SU-DHL-6 (cell line): ENCODE results near the gene PAIP2.
"Not testable (repeated sequence)": the region's sequence is repeated elsewhere in the genome, so short reads cannot be mapped to it uniquely, and the experiment has no call there.

Experiments
- H2AFZ ChIP-seq: fragments of 200-600 bp; sonication (generic); 2 replicates; pipeline ENCODE4 v1.6.1; 2014; ENCODE audit warnings: low read depth, mild to moderate bottlenecking, moderate library complexity, mixed read lengths, antibody characterized with exemption, low read length; ENCODE audit not compliant: severe bottlenecking
- H3F3A ChIP-seq: fragments of 200-600 bp; shearing (Covaris generic); 2 replicates; pipeline ENCODE4 v1.6.0; 2016; ENCODE audit warnings: antibody characterized with exemption, mild to moderate bottlenecking; ENCODE audit not compliant: insufficient read depth
- H3K27ac ChIP-seq: fragments of 200-600 bp; sonication (generic); 2 replicates; pipeline ENCODE4 v1.5.1; 2016; ENCODE audit warnings: low read depth, mild to moderate bottlenecking, low read length, moderate library complexity, mixed read lengths
- H3K27me3 ChIP-seq: fragments of 200-600 bp; sonication (generic), shearing (Covaris generic); 2 replicates; pipeline ENCODE4 v1.6.0; 2014; ENCODE audit warnings: mild to moderate bottlenecking, low read length
- H3K36me3 ChIP-seq: fragments of 200-600 bp; sonication (generic); 2 replicates; pipeline ENCODE4 v1.6.1; 2014; ENCODE audit warnings: mild to moderate bottlenecking, low read length, mixed read lengths
- H3K4me2 ChIP-seq: fragments of 300-600, 200-600 bp; shearing (Covaris generic), sonication (generic); 2 replicates; pipeline ENCODE4 v1.6.0; 2014; ENCODE audit warnings: low read length, low read depth, mild to moderate bottlenecking; ENCODE audit not compliant: poor library complexity, severe bottlenecking
- H3K4me3 ChIP-seq: fragments of 200-600 bp; sonication (generic); 2 replicates; pipeline ENCODE4 v1.5.1; 2014; ENCODE audit warnings: antibody characterized with exemption, low read length, mild to moderate bottlenecking, mixed read lengths; ENCODE audit not compliant: insufficient read depth, poor library complexity, severe bottlenecking
- H3K79me2 ChIP-seq: fragments of 200-600 bp; sonication (generic); 2 replicates; pipeline ENCODE4 v1.6.1; 2014; ENCODE audit warnings: mild to moderate bottlenecking, low read length, moderate library complexity; ENCODE audit not compliant: insufficient read depth
- H3K9ac ChIP-seq: fragments of 200-600 bp; sonication (generic); 2 replicates; pipeline ENCODE4 v1.7.0; 2014; ENCODE audit warnings: mild to moderate bottlenecking, low read length
- H3K9me2 ChIP-seq: fragments of 200-600 bp; sonication (generic); replicated peaks from 2 replicates; pipeline ENCODE4 v1.6.1; 2014; ENCODE audit warnings: low read length; ENCODE audit not compliant: insufficient read depth
- H3K9me3 ChIP-seq: fragments of 200-600 bp; sonication (generic); 2 replicates; pipeline ENCODE4 v1.6.1; 2014; ENCODE audit warnings: low read length, mixed read lengths; ENCODE audit not compliant: insufficient read depth
- H4K20me1 ChIP-seq: fragments of 200-600 bp; sonication (generic); 2 replicates; pipeline ENCODE4 v1.6.1; 2014; ENCODE audit warnings: low read depth, mild to moderate bottlenecking, antibody characterized with exemption, low read length, moderate library complexity, mixed read lengths
- EZH2phosphoT487 ChIP-seq: fragments of 200-600 bp; sonication (generic), shearing (Covaris generic); conservative IDR thresholded peaks from 2 replicates; pipeline ENCODE4 v1.6.1; 2018; ENCODE audit warnings: mild to moderate bottlenecking, antibody characterized with exemption, low read length, moderate library complexity, mixed read lengths
- TF ChIP-seq, protein P1 (sequence below): fragments of 200-600 bp; sonication (generic); IDR thresholded peaks from one replicate; pipeline ENCODE4 v1.5.1; 2017; ENCODE audit warnings: antibody characterized with exemption, mild to moderate bottlenecking, low read length, moderate library complexity; ENCODE audit not compliant: insufficient read depth, poor library complexity, severe bottlenecking

The PAIP2 gene

GRCh38 chr5:139342423-139342723, 719 bp downstream of the PAIP2 start:
- H2AFZ ChIP-seq, result peak overlapping the region; percentile 33
- 0 out of 2 replicates have a peak, but pooled peaks cover 3% of the 10 kb centered on the region for H4K20me1 ChIP-seq
- TF ChIP-seq, protein P1, sequence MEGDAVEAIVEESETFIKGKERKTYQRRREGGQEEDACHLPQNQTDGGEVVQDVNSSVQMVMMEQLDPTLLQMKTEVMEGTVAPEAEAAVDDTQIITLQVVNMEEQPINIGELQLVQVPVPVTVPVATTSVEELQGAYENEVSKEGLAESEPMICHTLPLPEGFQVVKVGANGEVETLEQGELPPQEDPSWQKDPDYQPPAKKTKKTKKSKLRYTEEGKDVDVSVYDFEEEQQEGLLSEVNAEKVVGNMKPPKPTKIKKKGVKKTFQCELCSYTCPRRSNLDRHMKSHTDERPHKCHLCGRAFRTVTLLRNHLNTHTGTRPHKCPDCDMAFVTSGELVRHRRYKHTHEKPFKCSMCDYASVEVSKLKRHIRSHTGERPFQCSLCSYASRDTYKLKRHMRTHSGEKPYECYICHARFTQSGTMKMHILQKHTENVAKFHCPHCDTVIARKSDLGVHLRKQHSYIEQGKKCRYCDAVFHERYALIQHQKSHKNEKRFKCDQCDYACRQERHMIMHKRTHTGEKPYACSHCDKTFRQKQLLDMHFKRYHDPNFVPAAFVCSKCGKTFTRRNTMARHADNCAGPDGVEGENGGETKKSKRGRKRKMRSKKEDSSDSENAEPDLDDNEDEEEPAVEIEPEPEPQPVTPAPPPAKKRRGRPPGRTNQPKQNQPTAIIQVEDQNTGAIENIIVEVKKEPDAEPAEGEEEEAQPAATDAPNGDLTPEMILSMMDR, result no peak
- TF ChIP-seq EZH2phosphoT487, result no peak
- H3F3A ChIP-seq, result peaks cover 27% of the 10 kb centered on the region
- no peaks in the 10 kb centered on the region for H3K9me2 ChIP-seq
- H3K79me2 ChIP-seq, result peaks cover 51% of the 10 kb centered on the region
- H3K9ac ChIP-seq, result peak overlapping the region; percentile 68
- peak overlapping the region; percentile 82 for H3K4me3 ChIP-seq
- peak overlapping the region; percentile 86 for H3K27ac ChIP-seq
- no peaks in the 10 kb centered on the region for H3K27me3 ChIP-seq
- no peaks in the 10 kb centered on the region; the same call in 1 of the 2 replicates for H3K36me3 ChIP-seq
- H3K9me3 ChIP-seq, result no peaks in the 10 kb centered on the region
- H3K4me2 ChIP-seq, result peak overlapping the region; percentile 98

- no peaks in the 10 kb centered on the region for H3K27me3 ChIP-seq
- H3K4me3 ChIP-seq, result peak overlapping the region; percentile 82
- H3F3A ChIP-seq, result peaks cover 27% of the 10 kb centered on the region
- H3K36me3 ChIP-seq, result no peaks in the 10 kb centered on the region; the same call in 1 of the 2 replicates
- peaks cover 60% of the 10 kb centered on the region for H3K79me2 ChIP-seq
- H3K9me3 ChIP-seq, result no peaks in the 10 kb centered on the region
- H3K9ac ChIP-seq, result peak overlapping the region; percentile 68
- peak overlapping the region; percentile 86; the same call in 1 of the 2 replicates for H3K27ac ChIP-seq
- H2AFZ ChIP-seq, result no peak overlapping the region
- H3K9me2 ChIP-seq, result no peaks in the 10 kb centered on the region
- H3K4me2 ChIP-seq, result peak overlapping the region; percentile 98
- H4K20me1 ChIP-seq, result 0 out of 2 replicates have a peak, but pooled peaks cover 3% of the 10 kb centered on the region
- no peak for TF ChIP-seq EZH2phosphoT487
- TF ChIP-seq, protein P1, result no peak
Observed at GRCh38 chr5:139343476-139343875, 1.8 kb downstream of the PAIP2 start.

GRCh38 chr5:139344177-139344576, 2.5 kb downstream of the PAIP2 start:
- no peaks in the 10 kb centered on the region for H3K9me2 ChIP-seq
- H3K36me3 ChIP-seq, result no peaks in the 10 kb centered on the region; the same call in 1 of the 2 replicates
- no peaks in the 10 kb centered on the region for H3K27me3 ChIP-seq
- H3K4me3 ChIP-seq, result no peak overlapping the region
- no peak overlapping the region for H2AFZ ChIP-seq
- H3K9ac ChIP-seq, result no peak overlapping the region
- H3K79me2 ChIP-seq, result peaks cover 67% of the 10 kb centered on the region
- H3K27ac ChIP-seq, result no peak overlapping the region
- 0 out of 2 replicates have a peak, but pooled peaks cover 3% of the 10 kb centered on the region for H4K20me1 ChIP-seq
- TF ChIP-seq, protein P1, result no peak
- no peak for TF ChIP-seq EZH2phosphoT487
- H3K9me3 ChIP-seq, result no peaks in the 10 kb centered on the region
- peak overlapping the region; percentile 98 for H3K4me2 ChIP-seq
- H3F3A ChIP-seq, result peaks cover 21% of the 10 kb centered on the region

GRCh38 chr5:139345442-139345841, 3.8 kb downstream of the PAIP2 start:
- H3K9me3 ChIP-seq, H3K27ac ChIP-seq, H4K20me1 ChIP-seq, H3K36me3 ChIP-seq, H3K9ac ChIP-seq, H3K4me3 ChIP-seq, H2AFZ ChIP-seq, H3K4me2 ChIP-seq, H3K27me3 ChIP-seq, H3K9me2 ChIP-seq: not testable (repeated sequence)
- peaks cover 80% of the 10 kb centered on the region for H3K79me2 ChIP-seq
- H3F3A ChIP-seq, result peaks cover 11% of the 10 kb centered on the region

- not testable (repeated sequence) for H3F3A ChIP-seq, H3K27me3 ChIP-seq, H3K36me3 ChIP-seq, H3K4me3 ChIP-seq, H3K9ac ChIP-seq, H3K9me2 ChIP-seq, H3K27ac ChIP-seq, H2AFZ ChIP-seq, H3K9me3 ChIP-seq, H4K20me1 ChIP-seq, H3K4me2 ChIP-seq
- H3K79me2 ChIP-seq, result peaks cover 98% of the 10 kb centered on the region
Observed at GRCh38 chr5:139347863-139348262, 6.2 kb downstream of the PAIP2 start.
